HCT116 (cell line): Measurements from ENCODE around the gene SH3BP4.

Source experiments
- ELF1 ChIP-seq: IDR thresholded peaks from 2 replicates; pipeline ENCODE4 v1.6.1; 2012; ENCODE audit warnings: low read depth, borderline replicate concordance
- EZH2 ChIP-seq: fragments of 200-600 bp; sonication (generic); IDR thresholded peaks from 2 replicates; pipeline ENCODE4 v1.6.1; 2017; ENCODE audit warnings: antibody characterized with exemption, mixed run types
- EZH2phosphoT487 ChIP-seq: fragments of 200-600 bp; IDR thresholded peaks from 2 replicates; pipeline ENCODE4 v1.6.1; 2018; ENCODE audit warnings: antibody characterized with exemption, borderline replicate concordance
- JUND ChIP-seq: IDR thresholded peaks from 2 replicates; pipeline ENCODE4 v1.6.1; 2012
- POLR2A ChIP-seq: IDR thresholded peaks from 2 replicates; pipeline ENCODE4 v1.7.0; 2011; ENCODE audit warnings: borderline replicate concordance; ENCODE audit not compliant: insufficient read depth, insufficient read length; ENCODE audit errors: extremely low read depth
- POLR2AphosphoS5 ChIP-seq: IDR thresholded peaks from 2 replicates; pipeline ENCODE4 v1.6.1; 2011; ENCODE audit warnings: mild to moderate bottlenecking, low read depth, low read length, moderate library complexity
- RAD21 ChIP-seq: IDR thresholded peaks from 2 replicates; pipeline ENCODE4 v1.6.1; 2012; ENCODE audit warnings: low read depth, mild to moderate bottlenecking
- SIN3A ChIP-seq: IDR thresholded peaks from 2 replicates; pipeline ENCODE4 v1.6.1; 2012; ENCODE audit warnings: low read depth
- YY1 ChIP-seq: IDR thresholded peaks from 2 replicates; pipeline ENCODE4 v1.6.1; 2011; ENCODE audit warnings: low read length, low read depth, moderate library complexity, mild to moderate bottlenecking; ENCODE audit not compliant: insufficient replicate concordance; ENCODE audit errors: extremely low read depth
- ZNF274 ChIP-seq: fragments of 200-500 bp; sonication (Bioruptor generic); IDR thresholded peaks from 2 replicates; pipeline ENCODE4 v1.6.1; 2014; ENCODE audit warnings: mild to moderate bottlenecking, low read depth, low read length, inconsistent platforms
- TF ChIP-seq, protein P1 (sequence below), 3 experiments: fragments of 200-600 bp in 1 of 3; sonication (generic) in 1 of 3; IDR thresholded peaks in 2 of 3; conservative IDR thresholded peaks in 1 of 3; 2 replicates each; pipeline ENCODE4 v1.5.1; 2012 to 2017; ENCODE audit warnings: low read depth in 2 of 3, low read length in 2 of 3, antibody characterized with exemption in 1 of 3, borderline replicate concordance in 1 of 3, control low read depth in 1 of 3, mild to moderate bottlenecking in 1 of 3, mixed read lengths in 1 of 3, mixed run types in 1 of 3, moderate library complexity in 1 of 3; ENCODE audit not compliant: insufficient read depth in 1 of 3
- TF ChIP-seq, protein P2 (sequence below): IDR thresholded peaks from 2 replicates; pipeline ENCODE4 v1.6.1; 2011; ENCODE audit warnings: mild to moderate bottlenecking, low read length, moderate library complexity; ENCODE audit not compliant: insufficient replicate concordance; ENCODE audit errors: extremely low read depth
- TF ChIP-seq, protein P3 (sequence below): IDR thresholded peaks from 2 replicates; pipeline ENCODE4 v1.6.1; 2012

- no peak for TF ChIP-seq RAD21
- TF ChIP-seq, protein P1, sequence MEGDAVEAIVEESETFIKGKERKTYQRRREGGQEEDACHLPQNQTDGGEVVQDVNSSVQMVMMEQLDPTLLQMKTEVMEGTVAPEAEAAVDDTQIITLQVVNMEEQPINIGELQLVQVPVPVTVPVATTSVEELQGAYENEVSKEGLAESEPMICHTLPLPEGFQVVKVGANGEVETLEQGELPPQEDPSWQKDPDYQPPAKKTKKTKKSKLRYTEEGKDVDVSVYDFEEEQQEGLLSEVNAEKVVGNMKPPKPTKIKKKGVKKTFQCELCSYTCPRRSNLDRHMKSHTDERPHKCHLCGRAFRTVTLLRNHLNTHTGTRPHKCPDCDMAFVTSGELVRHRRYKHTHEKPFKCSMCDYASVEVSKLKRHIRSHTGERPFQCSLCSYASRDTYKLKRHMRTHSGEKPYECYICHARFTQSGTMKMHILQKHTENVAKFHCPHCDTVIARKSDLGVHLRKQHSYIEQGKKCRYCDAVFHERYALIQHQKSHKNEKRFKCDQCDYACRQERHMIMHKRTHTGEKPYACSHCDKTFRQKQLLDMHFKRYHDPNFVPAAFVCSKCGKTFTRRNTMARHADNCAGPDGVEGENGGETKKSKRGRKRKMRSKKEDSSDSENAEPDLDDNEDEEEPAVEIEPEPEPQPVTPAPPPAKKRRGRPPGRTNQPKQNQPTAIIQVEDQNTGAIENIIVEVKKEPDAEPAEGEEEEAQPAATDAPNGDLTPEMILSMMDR (IDR thresholded peaks at IDR 0.05 in 2 of 3, conservative IDR thresholded peaks at IDR 0.05 in 1 of 3; ENCODE audit: borderline replicate concordance in 1 of 3, insufficient read depth in 1 of 3, low read depth in 2 of 3, low read length in 2 of 3), result no peak
- no peak for TF ChIP-seq POLR2A
- TF ChIP-seq ZNF274, result no peak
- TF ChIP-seq, protein P2, sequence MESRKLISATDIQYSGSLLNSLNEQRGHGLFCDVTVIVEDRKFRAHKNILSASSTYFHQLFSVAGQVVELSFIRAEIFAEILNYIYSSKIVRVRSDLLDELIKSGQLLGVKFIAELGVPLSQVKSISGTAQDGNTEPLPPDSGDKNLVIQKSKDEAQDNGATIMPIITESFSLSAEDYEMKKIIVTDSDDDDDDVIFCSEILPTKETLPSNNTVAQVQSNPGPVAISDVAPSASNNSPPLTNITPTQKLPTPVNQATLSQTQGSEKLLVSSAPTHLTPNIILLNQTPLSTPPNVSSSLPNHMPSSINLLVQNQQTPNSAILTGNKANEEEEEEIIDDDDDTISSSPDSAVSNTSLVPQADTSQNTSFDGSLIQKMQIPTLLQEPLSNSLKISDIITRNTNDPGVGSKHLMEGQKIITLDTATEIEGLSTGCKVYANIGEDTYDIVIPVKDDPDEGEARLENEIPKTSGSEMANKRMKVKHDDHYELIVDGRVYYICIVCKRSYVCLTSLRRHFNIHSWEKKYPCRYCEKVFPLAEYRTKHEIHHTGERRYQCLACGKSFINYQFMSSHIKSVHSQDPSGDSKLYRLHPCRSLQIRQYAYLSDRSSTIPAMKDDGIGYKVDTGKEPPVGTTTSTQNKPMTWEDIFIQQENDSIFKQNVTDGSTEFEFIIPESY, result no peak
- TF ChIP-seq, protein P3, sequence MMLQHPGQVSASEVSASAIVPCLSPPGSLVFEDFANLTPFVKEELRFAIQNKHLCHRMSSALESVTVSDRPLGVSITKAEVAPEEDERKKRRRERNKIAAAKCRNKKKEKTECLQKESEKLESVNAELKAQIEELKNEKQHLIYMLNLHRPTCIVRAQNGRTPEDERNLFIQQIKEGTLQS, result no peak
- peak; percentile 22; the same call in 1 of the 2 replicates for TF ChIP-seq JUND
- TF ChIP-seq EZH2, result no peak
- TF ChIP-seq ELF1, result no peak
- TF ChIP-seq POLR2AphosphoS5, result no peak
- no peak for TF ChIP-seq YY1
- TF ChIP-seq EZH2phosphoT487, result no peak
- no peak for TF ChIP-seq SIN3A
Measured at GRCh38 chr2:234911271-234911670, 40.5 kb upstream of the SH3BP4 start.
